ENCODE results near the gene NKG7.

NKG7 gene

DNA sequence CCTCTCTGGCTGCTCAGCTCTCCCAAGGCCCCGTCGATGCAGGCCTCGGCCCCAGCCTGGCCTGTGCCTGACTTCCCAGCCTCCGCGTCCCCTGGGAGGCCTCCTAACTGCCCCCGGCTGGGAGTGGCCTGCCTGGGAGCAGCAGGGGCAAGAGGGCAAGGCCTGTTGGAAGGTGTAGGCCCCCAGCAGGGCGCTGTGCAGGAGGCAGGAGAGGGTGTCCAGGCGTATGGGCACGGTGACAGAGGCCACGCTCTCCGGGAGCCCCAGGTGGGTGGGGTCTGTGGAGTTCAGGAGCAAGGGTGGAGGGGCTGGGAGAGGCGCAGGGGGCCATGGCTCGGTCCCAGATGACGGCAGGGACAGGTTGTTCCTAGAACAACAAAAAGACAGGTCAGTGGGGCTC lies 16.7 kb upstream of the NKG7 start:
- DNase-seq = no peak

DNA sequence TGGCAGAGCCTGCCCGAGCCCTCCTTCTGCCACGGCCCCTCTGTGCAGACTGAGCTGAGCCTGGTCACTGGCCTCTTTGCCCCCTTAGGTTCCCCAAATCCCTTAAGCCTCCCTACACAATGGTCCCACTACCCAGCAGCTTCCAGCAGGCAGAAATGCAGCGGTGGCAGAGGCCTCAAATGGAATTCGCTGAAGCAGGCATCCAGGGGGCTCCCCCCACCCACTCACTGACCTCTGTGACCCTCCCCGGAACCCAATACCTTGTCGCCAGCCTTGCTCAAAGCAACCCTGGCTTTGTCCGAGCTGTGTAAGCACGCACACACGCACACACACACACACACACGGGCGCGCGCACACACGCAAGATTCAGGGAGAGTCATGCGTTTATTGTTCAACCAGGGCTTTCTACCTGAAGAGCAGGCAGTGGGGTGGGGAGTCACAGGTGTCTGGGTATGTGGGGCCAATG lies 15.5 kb upstream of the NKG7 start, which contains the start of gene LIM2:
Gene LIM2, minus strand, starts transcription at position 51 of the 466 bp plus-strand sequence. CDS start 531 bp downstream, outside the sequence.
- DNase-seq = no peak

DNA sequence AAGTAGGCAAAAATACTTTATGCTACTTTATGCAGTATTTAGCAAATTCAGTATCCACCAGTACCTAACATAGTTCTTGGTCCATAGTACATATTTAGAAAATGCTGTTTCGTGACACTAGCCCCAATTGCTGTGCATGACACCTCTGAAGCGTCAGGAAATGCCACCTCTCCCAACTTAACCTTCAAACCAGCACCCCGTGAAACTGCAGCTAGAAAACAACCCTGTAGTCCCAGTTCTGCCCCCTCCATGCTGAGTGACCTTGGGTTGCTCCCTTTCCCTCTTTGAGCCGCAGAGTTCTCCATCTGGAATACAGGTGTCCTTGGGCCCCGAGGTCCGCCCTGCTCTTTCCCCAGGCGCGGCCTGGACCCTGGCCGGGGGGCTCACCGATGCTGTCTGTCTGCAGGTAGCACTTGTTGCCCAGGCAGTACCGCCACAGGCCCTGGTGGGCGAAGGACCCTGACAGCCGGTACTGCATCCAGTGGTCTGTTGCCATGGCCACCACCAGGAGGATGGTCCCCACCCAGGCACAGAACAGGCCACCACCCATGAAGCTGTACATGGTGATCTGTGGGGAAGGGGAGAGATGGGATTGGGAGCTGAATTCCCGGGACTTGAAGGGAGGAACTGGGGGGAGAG lies 14.5 kb upstream of the NKG7 start:
- DNase-seq = no peak

DNA sequence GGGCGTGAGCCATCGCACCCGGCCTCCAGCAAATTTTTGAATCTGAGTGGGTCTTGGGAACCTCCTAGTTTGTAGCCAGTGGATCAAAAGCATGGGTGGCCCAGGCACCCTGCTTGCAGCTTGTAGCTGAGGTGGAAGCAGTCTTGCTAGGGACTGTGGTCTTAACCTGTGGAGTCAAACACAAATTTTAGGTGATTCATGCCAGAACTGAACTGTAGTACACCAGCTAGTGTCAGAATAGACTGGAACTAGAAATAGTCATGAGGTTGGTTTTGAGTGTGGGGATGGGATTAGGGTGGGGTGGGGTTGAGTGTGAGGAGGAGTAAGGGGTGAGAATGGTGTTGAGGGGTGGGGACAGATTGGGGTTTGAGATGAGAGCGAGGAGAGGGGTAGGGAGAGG lies 9.6 kb upstream of the NKG7 start:
- no peak for DNase-seq

DNA sequence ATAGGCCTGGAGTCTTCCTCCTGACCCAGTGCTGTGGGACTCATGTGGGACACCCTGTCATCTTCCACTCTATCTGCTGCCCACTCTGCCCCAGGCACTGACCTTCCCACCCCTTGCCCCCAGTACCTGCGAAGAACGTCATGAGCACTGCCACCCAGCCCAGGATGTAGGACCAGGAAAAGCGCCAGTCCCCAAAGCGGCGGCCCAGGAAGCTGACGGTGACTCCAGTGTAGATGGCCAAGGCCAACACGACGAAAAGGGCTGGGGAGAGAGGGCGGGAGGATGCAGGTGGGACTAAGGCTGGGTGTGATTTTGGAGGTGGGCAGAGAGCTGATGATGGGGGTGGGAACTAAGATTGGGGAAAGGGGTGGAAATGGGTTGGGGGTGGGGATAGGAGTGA lies 7.9 kb upstream of the NKG7 start:
- DNase-seq = no peak

DNA sequence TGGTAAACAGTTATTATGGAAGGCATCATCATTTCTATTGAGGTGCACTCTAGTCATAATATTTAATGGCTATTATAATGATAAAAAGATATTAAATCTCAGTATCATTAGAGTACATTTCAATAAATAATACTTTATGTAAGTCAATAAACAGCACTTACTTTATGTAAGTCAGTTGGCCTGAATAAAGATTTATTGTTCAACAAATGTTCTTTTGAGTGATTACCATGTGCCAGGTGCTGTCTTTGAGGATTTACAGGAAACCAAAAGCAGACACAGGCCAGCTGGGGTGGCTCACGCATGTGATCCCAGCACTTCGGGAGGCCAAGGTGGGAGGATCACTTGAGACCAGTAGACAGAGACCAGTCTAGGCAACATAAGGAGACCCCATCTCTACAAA lies 5.0 kb upstream of the NKG7 start:
- no peak for DNase-seq

DNA sequence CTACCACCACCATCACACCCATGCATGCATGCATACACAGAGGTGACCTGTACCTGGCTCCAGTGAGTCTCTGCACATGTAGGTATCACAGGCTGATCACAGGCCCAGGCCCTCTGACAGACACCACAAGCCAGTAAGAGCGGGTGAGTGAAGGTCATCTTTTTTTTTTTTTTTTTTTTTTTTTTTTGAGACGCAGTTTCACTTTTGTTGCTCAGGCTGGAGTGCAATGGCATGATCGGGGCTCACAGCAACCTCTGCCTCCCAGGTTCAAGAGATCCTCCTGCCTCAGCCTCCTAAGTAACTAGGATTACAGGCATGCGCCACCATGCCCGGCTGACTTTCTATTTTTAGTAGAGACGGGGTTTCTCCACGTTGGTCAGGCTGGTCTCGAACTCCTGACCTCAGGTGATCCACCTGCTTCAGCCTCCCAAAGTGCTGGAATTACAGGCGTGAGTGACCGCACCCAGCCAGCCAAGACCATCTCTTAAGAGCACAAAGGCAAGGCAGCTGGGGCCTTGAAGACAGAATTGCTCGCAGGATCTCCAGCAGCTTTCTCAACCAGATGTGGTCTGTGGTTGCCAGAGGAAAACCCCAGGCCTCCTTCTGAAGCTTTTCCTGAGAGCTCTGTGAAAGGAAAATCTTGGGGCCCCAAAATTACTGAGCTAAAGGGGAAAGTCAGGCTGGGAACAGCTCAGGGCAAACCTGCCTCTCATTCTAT lies 3.2 kb upstream of the NKG7 start:
- no peak for DNase-seq

DNA sequence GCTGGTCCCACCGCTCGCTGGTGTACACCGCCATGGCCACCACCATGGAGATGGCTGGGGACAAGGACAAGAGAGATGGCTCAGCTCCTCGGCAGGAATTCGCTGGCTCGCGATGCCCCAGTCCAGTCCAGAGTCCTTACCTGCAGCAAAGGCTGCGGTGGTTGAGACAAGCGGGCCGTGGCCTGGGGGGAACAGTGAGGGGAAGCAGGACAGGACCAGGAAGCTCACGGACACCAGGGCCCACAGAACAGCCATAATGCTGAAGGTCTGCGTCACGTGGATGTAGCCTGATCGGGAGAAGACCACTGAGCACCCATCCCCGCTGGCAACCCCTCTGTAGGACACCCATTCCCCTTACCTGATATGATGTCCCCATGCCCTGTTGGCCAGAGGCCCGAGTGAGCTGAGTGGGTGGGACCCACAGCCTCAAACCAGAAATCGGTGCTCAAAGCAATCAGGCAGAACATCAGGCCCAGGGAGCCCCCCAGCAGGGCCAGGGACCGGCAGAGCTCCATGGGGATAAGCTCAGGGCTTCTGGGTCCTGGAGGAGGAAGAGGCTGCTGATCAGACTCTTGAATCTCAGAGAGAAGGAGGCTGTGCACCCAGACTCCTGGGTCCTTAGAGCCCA lies 319 bp downstream of the NKG7 start:
- no peak for DNase-seq

DNA sequence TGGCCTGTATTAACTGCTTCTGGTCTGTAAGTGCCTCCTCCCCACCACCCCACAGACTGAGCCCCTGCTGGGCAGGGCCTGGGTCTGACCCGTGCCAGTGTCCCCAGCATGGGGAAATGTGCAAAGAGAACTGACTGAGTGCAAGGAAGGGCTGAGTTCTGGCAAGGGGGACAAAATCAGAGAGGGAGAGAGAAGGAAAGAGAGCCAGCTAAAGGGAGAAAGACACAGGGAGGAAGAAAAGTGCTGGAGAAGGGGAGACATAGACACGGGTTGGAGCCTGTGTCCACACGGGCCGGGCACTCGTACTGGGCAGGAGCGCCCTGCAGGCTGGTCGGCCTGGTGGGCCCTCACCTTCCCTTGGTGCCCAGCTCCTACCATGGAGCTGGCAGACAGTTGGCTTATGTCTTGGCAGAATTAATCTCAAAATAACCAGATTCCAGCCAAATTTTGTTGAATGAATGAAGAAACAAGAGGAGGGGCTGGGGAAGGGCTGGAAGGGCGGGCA lies 1.2 kb downstream of the NKG7 start:
- DNase-seq = no peak

DNA sequence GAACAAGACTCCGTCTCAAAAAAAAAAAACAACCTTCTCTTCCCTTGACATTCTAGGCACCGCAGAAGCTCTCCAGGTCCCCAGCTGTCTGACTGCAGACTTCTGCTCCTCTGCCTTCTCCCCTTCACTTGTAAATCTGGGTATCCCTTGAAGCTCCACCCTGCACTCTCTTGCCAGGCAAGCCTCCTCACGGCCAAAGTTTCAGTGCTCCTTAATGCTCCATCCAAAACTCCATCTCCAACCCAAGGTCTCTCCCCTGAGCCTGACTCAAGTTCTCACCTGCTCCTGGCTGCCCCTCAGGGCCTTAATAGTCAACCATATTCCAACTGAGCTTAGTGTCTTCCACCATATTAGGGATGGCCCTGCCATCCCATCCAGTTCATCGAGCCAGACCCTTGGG lies 2.2 kb downstream of the NKG7 start:
- no peak for DNase-seq

DNA sequence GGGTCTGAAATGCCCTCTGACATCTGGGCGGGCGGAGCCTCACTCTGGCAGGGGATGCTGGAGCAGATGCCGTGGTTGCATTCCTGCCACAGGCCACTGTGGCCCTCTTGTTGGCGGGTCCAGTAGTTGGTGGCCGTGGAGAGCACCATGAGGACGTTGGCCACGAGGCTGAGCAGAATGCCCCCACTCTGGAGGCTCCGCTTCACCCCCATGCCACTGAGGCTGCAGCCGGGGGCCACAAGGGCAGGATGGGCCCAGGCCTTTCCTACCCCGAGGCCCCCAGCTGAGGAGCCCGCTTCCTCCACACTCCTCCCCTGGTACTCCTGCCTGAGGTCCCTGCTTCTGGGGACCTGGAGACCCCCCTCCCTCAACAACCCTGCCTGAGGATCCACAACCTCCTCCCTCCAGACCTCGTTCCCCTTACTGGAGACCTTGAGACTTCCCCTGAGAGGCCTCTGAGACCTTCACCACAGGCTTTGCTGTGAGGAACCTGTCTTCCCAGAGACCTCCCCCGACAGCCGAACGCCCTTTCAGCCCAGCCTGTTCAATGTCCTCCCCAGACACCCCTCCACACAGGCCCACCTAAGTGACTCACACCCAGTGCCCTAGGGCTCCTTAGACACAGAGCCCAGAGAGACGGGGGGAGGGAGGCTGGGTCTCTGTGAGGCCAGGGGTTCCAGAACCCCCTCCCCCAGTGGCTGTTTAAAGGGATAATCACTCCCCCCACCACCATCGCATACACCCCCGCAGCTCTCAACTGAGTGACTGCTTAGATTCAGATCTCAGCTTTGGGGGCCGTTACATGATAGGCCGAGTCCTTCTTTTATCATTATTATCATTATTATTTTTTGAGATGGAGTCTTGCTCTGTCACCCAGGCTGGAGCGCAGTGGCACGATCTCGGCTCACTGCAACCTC lies 3.8 kb downstream of the NKG7 start, which contains the start of gene CLDND2:
Gene CLDND2, minus strand, starts transcription at position 638 of the 917 bp plus-strand sequence. Its CDS starts 426 bp downstream, at position 212.
- no peak for DNase-seq

DNA sequence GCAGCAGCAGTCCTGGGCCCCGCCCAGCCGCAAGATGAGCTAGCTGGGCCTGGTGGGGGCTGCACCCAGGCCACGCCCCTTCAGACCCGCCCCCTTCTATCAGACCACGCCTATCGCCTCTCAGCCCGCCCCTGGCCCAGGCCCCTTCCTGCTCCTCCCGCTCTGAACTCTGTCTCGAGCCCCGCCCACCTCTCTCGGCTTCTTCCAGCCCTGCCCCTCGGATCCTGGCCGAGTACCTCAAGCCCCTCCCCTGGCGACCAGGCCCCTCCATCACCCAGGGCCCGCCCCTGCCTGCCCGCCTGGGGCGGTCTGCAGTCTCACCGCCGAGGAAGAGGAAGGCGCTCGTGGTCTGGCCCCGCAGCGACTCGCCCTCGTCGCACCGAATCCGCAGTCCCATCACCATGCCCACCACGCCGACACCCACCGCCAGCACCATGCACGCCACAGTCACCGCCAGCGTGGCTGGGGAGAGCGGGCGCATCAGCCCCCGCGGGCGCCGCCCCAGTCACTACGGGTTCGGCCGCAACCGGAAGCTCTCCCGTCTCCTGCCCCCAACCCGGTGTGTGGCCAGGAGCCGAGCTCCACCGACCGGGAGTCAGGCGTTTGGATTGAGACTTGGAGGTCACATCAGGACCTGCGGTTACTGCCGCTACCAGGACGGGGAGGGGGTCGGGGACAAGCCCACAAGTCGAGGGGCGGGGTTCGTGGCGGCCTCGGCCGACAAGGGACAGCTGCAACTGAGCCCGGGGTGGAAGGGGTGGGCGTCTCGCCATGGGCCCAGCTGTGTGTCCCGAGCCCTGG lies 4.7 kb downstream of the NKG7 start:
- peak; percentile 99 for DNase-seq

DNA sequence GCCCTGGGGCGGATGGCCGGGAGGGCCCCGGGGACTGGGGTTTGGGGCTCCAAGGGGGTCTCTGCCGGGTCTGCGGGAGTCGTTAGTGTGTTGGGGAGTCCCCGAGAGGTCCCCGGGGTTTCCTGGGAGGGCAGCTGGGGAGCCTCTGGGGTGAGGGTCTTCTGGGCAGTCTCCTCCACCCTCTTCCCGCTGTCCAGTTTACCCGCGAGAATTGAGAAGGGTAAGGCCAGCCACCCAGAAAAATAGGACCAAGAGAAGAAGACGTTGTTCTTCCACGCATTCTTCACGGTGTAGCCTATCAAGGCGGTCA lies 5.2 kb downstream of the NKG7 start:
- no peak for DNase-seq

DNA sequence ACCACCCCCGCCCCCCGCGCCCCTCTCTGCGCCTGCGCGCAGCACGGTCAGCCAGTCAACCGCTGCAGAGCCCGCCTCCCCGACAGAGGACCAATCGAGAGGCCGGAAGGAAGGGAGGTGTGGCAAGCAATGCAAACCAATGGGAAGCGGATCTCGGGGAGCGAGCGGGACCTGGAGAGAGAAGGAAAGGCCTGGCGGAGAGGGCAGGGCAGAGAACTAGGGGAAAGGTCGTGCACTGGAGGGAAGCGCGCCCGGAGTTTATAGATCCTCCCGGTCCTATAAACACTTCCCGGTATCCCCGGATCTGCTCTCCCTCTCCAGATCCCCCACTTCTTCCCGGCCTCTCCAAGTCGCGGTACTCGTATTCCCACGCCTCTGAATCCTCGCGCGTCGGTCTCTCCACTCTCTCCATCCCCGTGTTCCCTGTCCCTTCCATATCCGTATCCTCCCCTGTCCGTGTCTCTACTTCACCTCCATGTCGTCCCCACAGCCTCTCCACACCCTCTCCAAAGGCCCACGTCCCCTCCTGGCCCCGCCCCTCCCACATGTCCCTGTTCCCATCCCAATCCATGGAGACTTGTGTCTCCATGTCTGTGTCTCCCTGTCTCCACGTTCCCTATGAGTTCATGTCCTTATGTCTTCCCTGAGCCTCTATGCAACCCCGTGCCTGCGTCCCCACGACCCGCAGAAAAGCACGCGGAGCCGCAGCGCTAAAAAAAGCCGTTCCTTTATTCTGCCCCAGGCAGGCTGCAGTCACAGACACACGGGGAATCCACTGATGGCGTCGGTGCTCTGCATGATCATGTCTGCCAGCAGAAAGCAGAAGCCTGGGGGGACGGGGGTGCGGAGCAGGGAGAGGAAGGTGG lies 5.8 kb downstream of the NKG7 start:
- DNase-seq = peak; percentile 98

DNA sequence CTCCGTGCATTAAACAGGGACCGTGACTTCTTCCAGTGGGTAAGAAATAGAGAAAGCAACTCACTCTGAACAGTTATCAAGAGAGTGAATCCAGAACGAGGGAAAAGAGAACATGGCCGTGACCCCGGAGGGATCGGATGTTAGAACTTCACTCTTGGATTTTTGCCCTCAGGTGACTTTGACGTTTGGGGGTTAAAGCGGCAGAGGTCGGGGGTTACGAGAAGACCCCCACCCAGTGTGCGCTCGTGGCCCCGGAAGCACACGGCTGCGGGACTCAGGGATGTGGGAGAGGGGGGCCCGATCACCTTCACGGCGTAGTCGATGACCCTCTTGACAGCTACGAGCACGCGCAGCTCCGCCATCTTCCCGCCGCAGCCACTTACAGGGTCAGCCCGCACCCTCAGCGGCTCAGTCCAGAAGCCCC lies 6.5 kb downstream of the NKG7 start, which contains the start of gene ETFB:
Gene ETFB, minus strand, starts transcription at position 424 of the 424 bp plus-strand sequence. Its CDS starts 62 bp downstream, at position 362.
- no peak for DNase-seq

DNA sequence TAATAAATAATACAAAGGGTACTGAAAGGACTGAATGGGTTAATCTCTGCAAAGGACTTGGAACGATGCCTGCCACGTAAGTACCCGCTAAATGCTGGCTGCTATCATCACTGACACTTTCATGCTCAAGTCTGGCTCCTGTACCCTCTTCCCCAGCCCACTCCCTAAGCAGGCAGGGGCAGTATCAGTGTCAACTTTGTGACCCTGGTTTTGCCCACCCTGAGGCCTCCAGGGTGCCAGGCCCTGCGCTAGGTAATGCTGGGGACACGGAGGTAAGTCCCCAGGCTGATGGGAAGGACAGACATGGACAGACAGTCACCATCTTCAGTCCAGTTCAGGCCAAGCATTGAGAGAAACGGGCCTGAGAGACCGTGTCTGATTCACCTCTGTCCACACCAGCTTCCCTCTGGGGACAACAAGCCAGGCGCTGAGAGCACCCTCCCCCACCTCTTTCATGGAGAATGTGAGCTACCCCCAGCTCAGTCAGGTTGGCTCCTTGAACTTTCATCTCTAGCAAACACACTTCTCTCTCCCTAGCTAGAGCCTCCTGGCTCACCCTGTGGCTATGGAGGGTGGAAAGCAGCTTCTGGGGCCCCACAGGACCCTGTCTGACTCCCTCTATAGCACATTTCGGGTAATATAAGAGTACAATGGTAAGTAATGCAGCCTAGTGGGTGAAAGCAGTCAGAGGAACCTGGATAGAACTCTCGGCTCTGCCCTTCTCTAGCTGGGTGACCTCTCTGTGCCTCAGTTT lies 7.1 kb downstream of the NKG7 start:
- DNase-seq = peak; percentile 31

DNA sequence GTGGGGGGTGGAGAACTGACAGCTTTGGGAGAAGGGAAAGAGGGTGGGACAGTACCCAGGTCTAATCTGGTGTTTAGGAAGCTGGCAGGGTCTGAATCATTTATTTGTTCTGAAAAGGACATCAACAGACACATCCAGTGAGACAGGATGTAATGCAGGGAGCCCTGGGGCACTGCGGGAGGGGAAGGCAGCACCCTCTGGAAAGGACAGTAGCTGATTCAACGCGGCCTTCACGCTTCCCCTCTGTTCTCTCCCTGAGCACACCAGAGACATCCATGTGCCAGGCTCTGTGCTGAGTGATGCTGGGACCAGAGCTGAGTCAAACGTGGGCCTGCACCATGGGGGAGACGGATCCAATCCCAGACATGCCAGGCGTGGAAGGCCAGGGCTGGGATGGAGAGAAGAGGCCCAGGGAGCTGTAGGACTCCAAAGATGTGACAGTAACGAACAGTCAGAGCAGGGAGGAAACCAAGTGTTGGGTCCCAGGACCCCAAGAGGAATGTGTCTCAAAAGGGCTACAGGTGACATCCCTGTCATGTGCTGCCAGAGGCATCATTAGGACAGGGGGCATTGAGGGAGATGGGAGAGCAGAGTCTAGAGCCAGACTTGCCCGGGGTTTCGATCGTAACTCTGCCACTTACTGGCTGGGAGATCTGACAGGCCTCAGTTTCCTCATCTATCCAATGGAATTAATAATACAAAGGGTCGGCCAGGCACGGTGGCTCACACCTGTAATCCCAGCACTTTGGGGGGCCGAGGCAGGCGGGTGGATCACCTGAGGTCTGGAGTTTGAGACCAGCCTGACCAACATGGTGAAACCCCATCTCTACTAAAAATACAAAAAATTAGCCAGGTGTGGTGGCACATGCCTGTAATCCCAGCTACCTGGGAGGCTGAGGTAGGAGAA lies 8.0 kb downstream of the NKG7 start:
- no peak for DNase-seq

DNA sequence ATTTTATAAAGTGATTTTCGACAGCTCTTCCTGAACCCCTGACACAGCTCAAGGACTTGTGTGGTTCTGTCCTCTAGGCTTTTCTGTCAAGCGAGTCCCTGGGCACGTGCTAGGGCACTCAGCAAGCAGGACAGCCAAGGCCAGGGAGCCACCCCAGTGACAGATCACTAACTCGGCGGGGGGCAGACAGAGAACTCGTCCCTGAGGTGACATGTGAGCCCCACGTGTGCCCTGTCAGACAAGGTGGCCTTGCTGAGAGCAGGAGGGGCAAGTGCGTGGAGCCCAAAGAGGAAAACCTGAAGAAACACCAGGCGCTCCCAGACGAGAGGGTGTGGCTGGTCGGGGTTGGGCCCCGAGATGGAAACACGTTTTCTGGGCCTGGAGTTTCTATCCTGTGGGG lies 11.2 kb downstream of the NKG7 start:
- no peak for DNase-seq

DNA sequence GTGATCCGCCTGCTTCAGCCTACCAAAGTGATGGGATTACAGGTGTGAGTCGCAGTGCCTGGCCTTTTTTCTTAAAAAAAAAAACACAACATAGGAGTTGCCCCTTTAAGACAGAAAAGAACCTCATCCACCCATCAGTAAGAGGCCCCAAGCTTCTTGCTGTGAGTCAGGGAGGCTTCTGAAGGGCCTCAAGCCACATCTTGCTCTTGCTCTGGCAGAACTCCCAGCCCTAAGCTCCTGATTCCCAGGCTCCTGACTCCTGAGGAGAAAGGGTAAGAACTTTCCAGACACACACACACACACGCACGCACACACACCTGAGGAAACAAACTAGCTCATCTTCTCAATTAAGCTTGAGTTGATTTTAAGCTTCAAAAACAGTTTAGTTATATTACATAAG lies 13.2 kb downstream of the NKG7 start:
- peak; percentile 81 for DNase-seq

Data from fibroblast of skin of abdomen (primary cell).